Fibroblast of lung (primary cell): ENCODE data around the gene LRCH3.

ENCODE experiments used
- CTCF ChIP-seq, 2 donors: IDR thresholded peaks in 1 of 2; conservative IDR thresholded peaks in 1 of 2; 1 replicate in 1 of 2; 2 replicates in 1 of 2; pipeline ENCODE4 v1.5.1; 2011 to 2012; ENCODE audit warnings: low read length in 2 of 2, control low read depth in 1 of 2, inconsistent platforms in 1 of 2, low read depth in 1 of 2, mild to moderate bottlenecking in 1 of 2
- EZH2 ChIP-seq: IDR thresholded peaks from 2 replicates; pipeline ENCODE4 v1.5.1; 2012; ENCODE audit warnings: low read length, control low read depth, mild to moderate bottlenecking; ENCODE audit errors: missing control alignments

DNA sequence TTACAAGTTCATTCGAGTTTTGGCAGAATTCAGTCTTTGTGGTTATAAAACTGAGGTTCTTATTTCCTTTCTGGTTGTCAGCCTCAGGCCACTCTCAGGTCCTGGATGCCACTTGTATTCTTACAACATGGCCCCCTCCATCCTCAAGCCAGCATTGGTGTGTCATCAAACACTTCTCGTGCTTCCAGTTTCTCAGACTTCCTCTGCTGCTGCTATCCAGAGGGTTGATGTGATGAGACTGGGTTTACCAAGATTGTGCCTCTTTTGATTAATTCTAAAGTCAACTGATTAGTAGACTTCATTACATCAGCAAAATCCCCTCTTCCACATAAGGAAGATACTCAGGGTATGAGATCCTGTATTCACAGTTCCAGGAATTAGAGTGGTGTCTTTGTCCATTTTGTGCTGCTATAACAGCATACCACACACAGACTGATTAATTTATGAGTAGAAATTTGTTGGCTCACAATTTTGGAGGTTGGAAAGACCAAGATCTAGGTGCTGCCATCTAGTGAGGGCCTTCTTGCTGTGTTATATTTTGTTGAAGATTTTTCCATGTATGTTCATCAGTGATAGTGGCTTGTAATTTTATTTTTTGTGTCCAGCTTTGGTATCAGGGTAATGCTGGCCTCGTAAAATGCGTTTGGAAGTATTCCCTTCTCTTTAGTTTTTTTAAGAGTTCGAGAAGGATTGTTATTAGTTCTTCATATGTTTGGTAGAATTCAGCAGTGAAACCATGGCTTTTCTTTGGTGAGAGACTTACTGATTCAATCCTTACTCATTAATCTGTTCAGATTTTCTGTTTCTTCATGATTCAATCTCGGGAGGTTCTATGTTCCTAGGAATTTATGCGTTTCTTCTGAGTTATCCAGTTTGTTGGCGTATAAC, 11.1 kb downstream of the LRCH3 start:
- peak; percentile 30 to 56 for TF ChIP-seq CTCF (conservative IDR thresholded peaks at IDR 0.05 in 1 of 2, IDR thresholded peaks at IDR 0.05 in 1 of 2; ENCODE audit: low read depth in 1 of 2, low read length in 2 of 2)
- no peak for TF ChIP-seq EZH2
